ENCODE results near the gene KBTBD7.
"Not testable (repeated sequence)": the region's sequence is repeated elsewhere in the genome, so short reads cannot be mapped to it uniquely, and the experiment has no call there.

KBTBD7 gene

DNA sequence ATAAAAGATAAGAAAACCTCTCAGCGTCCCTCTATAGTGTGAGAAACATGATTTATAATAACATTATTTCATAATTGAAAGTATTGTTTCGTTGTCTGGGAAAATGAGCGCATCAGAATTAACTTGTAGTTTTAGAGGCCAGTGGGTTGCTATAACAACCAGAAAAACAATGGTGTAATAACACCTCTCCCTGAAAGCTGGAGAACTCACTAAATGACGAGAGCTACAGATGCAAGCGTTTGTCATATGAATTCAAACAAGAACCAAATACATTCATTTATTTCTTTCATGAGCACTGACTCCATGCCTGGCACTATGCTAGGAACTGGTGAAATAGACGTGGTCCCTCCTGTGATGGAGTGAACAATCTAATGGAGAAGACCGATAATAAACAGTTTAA, 16.3 kb downstream of the KBTBD7 start:
- no peaks in the 10 kb centered on the region for H3K36me3 ChIP-seq (ENCODE audit: insufficient read depth, low read length)
- no peak overlapping the region for H3K9ac ChIP-seq (ENCODE audit: low read depth, low read length)
- peaks cover 4% of the 10 kb centered on the region; the same call in 1 of the 2 replicates for H3K4me1 ChIP-seq (ENCODE audit: insufficient read depth, low read length)
- H3K9me3 ChIP-seq (ENCODE audit: control insufficient read depth, insufficient read depth, low read length), result peaks cover 18% of the 10 kb centered on the region

DNA sequence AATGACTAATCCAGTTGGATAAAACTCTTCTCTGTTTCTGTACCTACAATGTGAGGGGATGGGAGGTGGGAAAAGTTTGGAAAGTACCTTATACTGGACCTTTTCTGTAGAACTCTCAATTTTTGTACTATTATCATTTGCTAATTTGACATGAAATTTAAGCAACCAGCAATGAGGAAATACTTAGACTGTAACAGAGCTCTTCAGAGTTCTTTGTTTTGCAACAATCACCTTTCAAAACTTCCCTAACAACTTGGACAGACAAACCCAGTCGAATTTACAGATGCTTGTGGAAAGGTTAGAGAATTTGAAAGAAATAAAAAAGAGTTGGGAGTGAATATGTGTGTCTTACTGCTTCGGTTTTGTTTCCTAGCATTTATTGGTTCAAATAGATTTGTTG, 16.8 kb downstream of the KBTBD7 start:
- no peak overlapping the region for H3K9ac ChIP-seq (ENCODE audit: low read depth, low read length)
- H3K36me3 ChIP-seq (ENCODE audit: insufficient read depth, low read length), result no peaks in the 10 kb centered on the region
- peaks cover 4% of the 10 kb centered on the region; the same call in 1 of the 2 replicates for H3K4me1 ChIP-seq (ENCODE audit: insufficient read depth, low read length)
- H3K9me3 ChIP-seq (ENCODE audit: control insufficient read depth, insufficient read depth, low read length), result peaks cover 18% of the 10 kb centered on the region

GRCh38 chr13:41175576-41175975, 18.8 kb downstream of the KBTBD7 start:
- not testable (repeated sequence) for H3K4me1 ChIP-seq (ENCODE audit: insufficient read depth, low read length); H3K9ac ChIP-seq (ENCODE audit: low read depth, low read length); H3K36me3 ChIP-seq (ENCODE audit: insufficient read depth, low read length)
- peaks cover 18% of the 10 kb centered on the region for H3K9me3 ChIP-seq (ENCODE audit: control insufficient read depth, insufficient read depth, low read length)

- Histone ChIP-seq H3K36me3 (ENCODE audit: insufficient read depth, low read length) (no peaks in the 10 kb centered on the region), H3K4me1 (ENCODE audit: insufficient read depth, low read length) (peaks cover 43% of the 10 kb centered on the region), H3K9ac (ENCODE audit: low read depth, low read length) (no peak overlapping the region), H3K9me3 (ENCODE audit: control insufficient read depth, insufficient read depth, low read length) (no peaks in the 10 kb centered on the region; the same call in 1 of the 2 replicates)
These were observed 32.2 kb downstream of the KBTBD7 start for GRCh38 chr13:41162151-41162550.

- H3K4me1 ChIP-seq (ENCODE audit: insufficient read depth, low read length), result peaks cover 54% of the 10 kb centered on the region
- no peaks in the 10 kb centered on the region; the same call in 1 of the 2 replicates for H3K9me3 ChIP-seq (ENCODE audit: control insufficient read depth, insufficient read depth, low read length)
- H3K9ac ChIP-seq (ENCODE audit: low read depth, low read length), result peak overlapping the region; percentile 28; the same call in 1 of the 2 replicates
These were observed 35.2 kb downstream of the KBTBD7 start for GRCh38 chr13:41159174-41159573.

GRCh38 chr13:41157048-41157717, 37.2 kb downstream of the KBTBD7 start:
- H3K9ac ChIP-seq (ENCODE audit: low read depth, low read length), result no peak overlapping the region
- H3K4me1 ChIP-seq (ENCODE audit: insufficient read depth, low read length), result peaks cover 52% of the 10 kb centered on the region
- no peaks in the 10 kb centered on the region for H3K36me3 ChIP-seq (ENCODE audit: insufficient read depth, low read length)
- H3K9me3 ChIP-seq (ENCODE audit: control insufficient read depth, insufficient read depth, low read length), result no peaks in the 10 kb centered on the region; the same call in 1 of the 2 replicates

More at GRCh38 chr13:41159174-41159573, 35.2 kb downstream of the KBTBD7 start:
- H3K36me3 ChIP-seq (ENCODE audit: insufficient read depth, low read length), result no peaks in the 10 kb centered on the region

- Histone ChIP-seq H3K36me3 (ENCODE audit: insufficient read depth, low read length) (no peaks in the 10 kb centered on the region), H3K9ac (ENCODE audit: low read depth, low read length) (no peak overlapping the region), H3K4me1 (ENCODE audit: insufficient read depth, low read length) (peaks cover 46% of the 10 kb centered on the region), H3K9me3 (ENCODE audit: control insufficient read depth, insufficient read depth, low read length) (no peaks in the 10 kb centered on the region; the same call in 1 of the 2 replicates)
These were observed 37.7 kb downstream of the KBTBD7 start for GRCh38 chr13:41156620-41157019.

- Histone ChIP-seq H3K9ac (ENCODE audit: low read depth, low read length) (no peak overlapping the region), H3K9me3 (ENCODE audit: control insufficient read depth, insufficient read depth, low read length) (peaks cover 14% of the 10 kb centered on the region), H3K36me3 (ENCODE audit: insufficient read depth, low read length) (no peaks in the 10 kb centered on the region; the same call in 1 of the 2 replicates), H3K4me1 (ENCODE audit: insufficient read depth, low read length) (peaks cover 29% of the 10 kb centered on the region)
These were observed 40.3 kb downstream of the KBTBD7 start for GRCh38 chr13:41154042-41154441.

DNA sequence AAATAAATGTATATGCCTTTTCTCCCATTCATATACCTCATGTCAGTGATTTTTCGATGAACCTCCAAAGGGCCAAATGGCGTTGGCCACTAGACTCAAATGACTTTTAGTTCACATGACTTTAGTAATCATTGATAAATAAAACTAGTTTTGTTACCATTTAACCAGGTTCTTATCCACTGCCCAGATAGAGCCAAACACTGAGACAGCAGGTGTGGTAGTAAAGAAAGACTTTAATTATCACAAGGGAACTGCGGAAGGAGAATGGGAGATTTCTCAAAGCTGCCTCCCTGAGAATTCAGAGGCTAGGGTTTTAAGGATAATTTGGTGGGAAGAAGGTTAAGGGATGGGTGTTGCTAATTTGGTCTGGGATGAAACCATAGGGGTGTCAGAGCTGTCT, 42.4 kb downstream of the KBTBD7 start:
- Histone ChIP-seq H3K9me3 (ENCODE audit: control insufficient read depth, insufficient read depth, low read length) (peaks cover 27% of the 10 kb centered on the region), H3K4me1 (ENCODE audit: insufficient read depth, low read length) (peaks cover 9% of the 10 kb centered on the region), H3K36me3 (ENCODE audit: insufficient read depth, low read length) (peaks cover 4% of the 10 kb centered on the region; the same call in 1 of the 2 replicates), H3K9ac (ENCODE audit: low read depth, low read length) (no peak overlapping the region)

DNA sequence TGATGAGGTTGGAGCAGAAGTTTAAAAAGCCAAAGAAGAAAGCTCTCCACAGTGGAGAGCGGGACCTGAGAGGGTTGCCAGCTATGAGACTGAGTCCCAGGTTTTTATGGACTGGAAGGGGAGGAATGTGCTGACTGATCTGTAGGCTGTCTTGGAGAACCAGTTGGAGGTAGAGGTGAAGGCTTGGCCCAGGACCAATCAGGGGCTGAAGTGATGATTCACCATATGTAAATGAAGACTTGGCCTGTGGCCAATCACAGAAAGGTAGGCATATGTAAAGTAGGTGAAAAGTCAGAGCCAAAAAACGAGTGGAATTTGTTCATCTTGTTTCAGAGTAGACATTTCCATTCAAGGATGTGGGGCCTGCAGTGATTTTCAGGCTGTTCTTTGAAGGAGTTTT, 44.3 kb downstream of the KBTBD7 start:
- peaks cover 32% of the 10 kb centered on the region for H3K9me3 ChIP-seq (ENCODE audit: control insufficient read depth, insufficient read depth, low read length)
- peaks cover 4% of the 10 kb centered on the region; the same call in 1 of the 2 replicates for H3K36me3 ChIP-seq (ENCODE audit: insufficient read depth, low read length)
- H3K4me1 ChIP-seq (ENCODE audit: insufficient read depth, low read length), result no peaks in the 10 kb centered on the region
- H3K9ac ChIP-seq (ENCODE audit: low read depth, low read length), result no peak overlapping the region

DNA sequence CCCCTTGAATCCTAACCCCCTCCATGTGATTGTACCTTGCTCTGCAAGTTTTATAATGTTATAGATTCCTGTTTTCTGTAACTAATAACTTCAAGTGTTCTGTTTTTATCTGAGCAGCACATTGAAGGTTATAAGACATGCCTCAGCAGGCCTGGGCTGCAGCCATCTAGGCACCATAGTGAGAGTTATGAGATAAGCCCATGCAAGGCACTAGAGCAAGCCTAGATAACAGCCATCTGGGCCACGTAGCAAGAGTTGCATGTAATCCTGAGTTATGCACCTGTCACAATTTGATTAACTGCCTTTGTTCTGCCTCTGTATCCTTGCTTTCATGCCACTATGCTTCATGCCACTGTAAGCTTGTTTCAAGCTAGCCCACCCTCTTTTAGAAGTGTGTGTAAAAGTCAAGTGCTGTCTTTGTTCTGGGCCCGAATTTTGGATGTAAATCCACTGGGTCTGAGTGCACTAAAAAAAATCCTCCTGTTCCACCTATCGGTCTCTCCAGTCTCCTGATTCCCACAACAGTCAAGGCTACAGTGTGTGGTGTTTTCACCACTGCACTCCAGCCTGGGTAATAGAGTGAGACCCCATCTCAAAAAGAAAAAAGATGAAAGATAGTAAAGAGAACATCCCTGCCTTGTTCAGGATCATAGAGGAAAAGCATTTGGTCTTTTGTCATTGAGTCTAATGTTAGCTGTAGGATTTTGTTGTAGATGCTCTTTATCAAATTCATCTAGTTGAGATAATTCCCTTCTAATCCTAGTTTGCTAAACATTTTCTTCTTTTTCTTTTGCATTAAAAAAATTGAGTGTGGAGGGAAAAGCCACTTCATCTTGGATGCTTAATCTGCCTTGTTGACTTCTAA, 45.7 kb downstream of the KBTBD7 start:
- Histone ChIP-seq H3K9me3 (ENCODE audit: control insufficient read depth, insufficient read depth, low read length) (peaks cover 33% of the 10 kb centered on the region), H3K9ac (ENCODE audit: low read depth, low read length) (no peak overlapping the region), H3K4me1 (ENCODE audit: insufficient read depth, low read length) (no peaks in the 10 kb centered on the region), H3K36me3 (ENCODE audit: insufficient read depth, low read length) (peaks cover 4% of the 10 kb centered on the region; the same call in 1 of the 2 replicates)

DNA sequence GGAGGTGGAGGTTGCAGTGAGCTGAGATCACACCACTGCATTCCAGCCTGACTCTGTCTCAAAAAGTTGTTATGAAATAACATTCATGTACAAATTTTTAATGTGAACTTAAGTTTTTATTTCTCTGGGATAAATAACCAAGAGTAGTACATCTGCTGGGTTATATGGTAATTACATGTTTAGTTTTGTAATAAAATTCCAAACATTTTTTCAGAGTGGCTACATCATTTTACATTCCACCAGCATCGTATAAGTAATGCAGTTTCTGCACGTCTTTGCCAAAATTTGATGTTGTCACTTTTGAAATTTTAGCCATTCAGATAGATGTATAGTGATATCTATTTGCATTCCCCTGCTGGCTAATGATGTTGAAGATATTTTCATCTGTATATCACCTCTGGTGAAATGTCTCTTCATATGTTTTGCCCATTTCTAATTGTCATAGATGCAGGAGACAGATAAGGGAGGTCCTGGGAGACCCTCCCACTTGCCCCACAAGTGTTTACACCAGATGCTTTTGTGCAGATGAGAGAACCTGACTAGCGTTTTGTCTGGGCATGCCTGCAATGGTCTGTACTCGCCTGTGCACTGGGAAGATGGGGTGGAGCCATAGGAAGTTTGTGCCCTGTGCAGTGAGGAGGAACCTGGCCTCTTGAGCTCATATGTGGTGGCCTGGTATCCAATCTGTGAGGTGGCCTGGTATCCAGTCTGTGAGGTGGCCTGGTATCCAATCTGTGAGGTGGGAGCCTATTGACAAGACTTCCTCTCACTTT, 49.0 kb downstream of the KBTBD7 start:
- Histone ChIP-seq H3K9ac (ENCODE audit: low read depth, low read length) (no peak overlapping the region), H3K4me1 (ENCODE audit: insufficient read depth, low read length) (no peaks in the 10 kb centered on the region), H3K9me3 (ENCODE audit: control insufficient read depth, insufficient read depth, low read length) (peaks cover 31% of the 10 kb centered on the region), H3K36me3 (ENCODE audit: insufficient read depth, low read length) (peaks cover 4% of the 10 kb centered on the region; the same call in 1 of the 2 replicates)

DNA sequence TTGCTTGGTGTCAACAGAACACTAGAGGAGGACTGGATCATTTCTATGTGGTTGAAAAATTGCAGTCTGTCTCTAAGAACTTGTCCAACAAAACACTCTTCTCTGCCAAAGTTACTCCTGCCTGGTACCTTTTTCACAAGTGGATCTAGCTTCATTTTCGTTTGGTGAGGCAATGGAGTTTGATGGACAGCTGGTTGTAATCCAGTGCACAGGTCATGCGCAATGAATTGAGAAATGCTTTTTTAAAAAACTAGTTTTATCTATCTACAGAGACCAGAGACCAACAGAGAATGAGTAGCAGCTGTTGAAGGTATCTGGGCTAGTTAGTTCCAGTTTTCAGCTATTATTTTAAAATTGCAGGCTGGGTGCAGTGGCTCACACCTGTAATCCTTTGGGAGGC, 49.8 kb downstream of the KBTBD7 start:
- no peak overlapping the region for H3K9ac ChIP-seq (ENCODE audit: low read depth, low read length)
- H3K9me3 ChIP-seq (ENCODE audit: control insufficient read depth, insufficient read depth, low read length), result peaks cover 24% of the 10 kb centered on the region
- 0 out of 2 replicates have a peak, but pooled peaks cover 4% of the 10 kb centered on the region for H3K36me3 ChIP-seq (ENCODE audit: insufficient read depth, low read length)
- no peaks in the 10 kb centered on the region for H3K4me1 ChIP-seq (ENCODE audit: insufficient read depth, low read length)
